Brain microvascular endothelial cell (primary cell): Measurements from ENCODE around the gene BTAF1.

Experiments used
- DNase-seq: peaks from one replicate; pipeline ENCODE4 v3.0.0-alpha.2; 2020
- H3K27ac ChIP-seq: fragments of 250-450 bp; sonication (Bioruptor Pico); 2 replicates; pipeline ENCODE4 v1.5.1; 2020; ENCODE audit warnings: mild to moderate bottlenecking, moderate library complexity
- H3K27me3 ChIP-seq: fragments of 250-450 bp; sonication (Bioruptor Pico); replicated peaks from 2 replicates; pipeline ENCODE4 v1.5.1; 2020; ENCODE audit warnings: mild to moderate bottlenecking
- H3K36me3 ChIP-seq: fragments of 250-450 bp; sonication (Bioruptor Pico); replicated peaks from 2 replicates; pipeline ENCODE4 v1.5.1; 2020; ENCODE audit warnings: mild to moderate bottlenecking
- H3K4me3 ChIP-seq: 2 replicates; pipeline ENCODE4 v1.5.1; 2011; ENCODE audit warnings: low read depth, mild to moderate bottlenecking, control low read depth, low read length, moderate library complexity
- CTCF ChIP-seq: IDR thresholded peaks from 2 replicates; pipeline ENCODE4 v1.5.1; 2011; ENCODE audit warnings: low read depth, mild to moderate bottlenecking, moderate library complexity, low read length, control low read depth, inconsistent platforms; ENCODE audit errors: missing control alignments
- in situ Hi-C: cut with HindIII; loops from 2 replicates; pipeline ENCODE4 v1.10.0; 2017; ENCODE audit warnings: low sequenced_read_pairs, low pct_ligation_motif_present

Gene BTAF1

DNA sequence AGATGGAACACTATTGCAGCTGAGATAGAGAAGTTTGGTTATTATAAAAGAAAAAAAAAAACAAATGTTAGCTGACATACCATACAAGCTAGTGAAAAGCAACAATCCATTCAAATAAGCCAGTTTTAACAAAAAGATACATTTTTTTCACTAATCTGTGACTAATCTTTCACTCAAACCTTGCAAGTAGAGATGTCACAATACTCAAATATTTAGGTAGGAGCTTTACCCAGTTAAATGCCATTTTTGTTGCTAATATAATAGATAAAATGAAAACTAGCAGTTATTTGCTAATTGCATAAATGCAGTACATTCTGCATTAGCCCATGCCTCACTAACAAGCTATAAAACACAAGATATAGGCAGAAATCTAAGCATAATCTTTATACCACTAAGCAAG lies 123.6 kb downstream of the BTAF1 start:
- no peaks in the 10 kb centered on the region for H3K36me3 ChIP-seq
- DNase-seq: no peak
- no peak for TF ChIP-seq CTCF
- no peak overlapping the region for H3K4me3 ChIP-seq
- H3K27me3 ChIP-seq: no peaks in the 10 kb centered on the region
- H3K27ac ChIP-seq: no peak overlapping the region
- in situ Hi-C loops: no loop called here

DNA sequence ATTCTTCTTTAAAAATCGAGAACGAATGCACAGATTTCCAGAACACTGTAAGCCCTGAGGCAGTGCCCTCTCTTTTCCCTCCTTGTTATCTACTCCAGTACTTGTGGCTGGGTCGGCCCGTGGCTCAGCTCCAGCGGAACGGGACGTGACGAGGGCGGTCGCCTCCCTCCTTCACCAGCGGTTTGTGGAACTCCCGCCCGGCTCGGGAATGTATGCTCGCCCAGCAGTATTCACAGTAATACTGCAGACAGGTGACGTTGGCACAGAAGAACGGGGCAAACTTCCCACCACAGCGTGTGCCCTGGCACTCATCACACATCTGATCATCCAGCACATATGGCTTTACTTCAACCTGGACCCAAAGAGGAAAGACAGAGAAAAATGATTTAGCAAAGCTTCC lies 128.5 kb downstream of the BTAF1 start:
- no peaks in the 10 kb centered on the region for H3K36me3 ChIP-seq
- TF ChIP-seq CTCF: no peak

GRCh38 chr10:92052741-92053140 lies 129.2 kb downstream of the BTAF1 start:
- Histone ChIP-seq H3K36me3 (no peaks in the 10 kb centered on the region), H3K4me3 (no peak overlapping the region), H3K27me3 (no peaks in the 10 kb centered on the region), H3K27ac (no peak overlapping the region)
- DNase-seq: no peak
- TF ChIP-seq CTCF: no peak
- in situ Hi-C loops: no loop called here

More for the DNA sequence above, 128.5 kb downstream of the BTAF1 start:
- Histone ChIP-seq H3K27me3 (no peaks in the 10 kb centered on the region), H3K27ac (no peak overlapping the region), H3K4me3 (no peak overlapping the region)
- DNase-seq: no peak
- in situ Hi-C loops: no loop called here

- DNase-seq: no peak
- in situ Hi-C loops: no loop called here
- H3K4me3 ChIP-seq: no peak overlapping the region
- H3K27me3 ChIP-seq: no peaks in the 10 kb centered on the region
- no peaks in the 10 kb centered on the region for H3K36me3 ChIP-seq
- no peak for TF ChIP-seq CTCF
- no peak overlapping the region for H3K27ac ChIP-seq
Measured at GRCh38 chr10:92054807-92055206, 131.2 kb downstream of the BTAF1 start.

DNA sequence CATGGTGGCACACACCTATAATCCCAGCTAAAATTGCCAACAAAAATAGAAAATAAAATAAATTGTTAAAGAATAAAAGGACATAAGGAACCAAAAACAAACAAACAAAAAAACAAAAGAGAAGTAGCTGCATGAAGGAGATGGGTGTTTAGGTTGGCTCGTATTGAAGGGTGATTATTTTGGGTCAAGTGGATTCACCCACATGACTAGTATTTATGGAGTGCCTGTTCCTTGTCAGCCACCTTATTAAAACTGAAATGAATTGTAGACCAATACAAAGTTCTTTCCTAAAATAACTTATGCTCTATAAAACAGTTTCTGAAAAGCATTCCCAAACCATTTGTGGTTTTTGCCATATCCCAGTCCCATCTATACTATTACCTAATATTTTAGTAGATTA lies 138.7 kb downstream of the BTAF1 start:
- H3K4me3 ChIP-seq: no peak overlapping the region
- H3K36me3 ChIP-seq: no peaks in the 10 kb centered on the region
- DNase-seq: no peak
- in situ Hi-C loops: no loop called here
- TF ChIP-seq CTCF: no peak
- H3K27ac ChIP-seq: no peak overlapping the region
- no peaks in the 10 kb centered on the region for H3K27me3 ChIP-seq

- no peak for TF ChIP-seq CTCF
- DNase-seq: peak; percentile 25
- Histone ChIP-seq H3K27ac (no peak overlapping the region), H3K27me3 (no peaks in the 10 kb centered on the region), H3K36me3 (no peaks in the 10 kb centered on the region), H3K4me3 (no peak overlapping the region)
- in situ Hi-C loops: no loop called here
Measured at GRCh38 chr10:92064506-92064905, 140.9 kb downstream of the BTAF1 start.
